ENCODE measurements around the gene MEP1B. TPM values are rescaled to one million over a fixed set of nuclear protein-coding genes. Genes with fewer than 3 reads are reported as not detected.
"Not testable (repeated sequence)": the region's sequence is repeated elsewhere in the genome, so short reads cannot be mapped to it uniquely, and the experiment has no call there.

MEP1B gene
- total RNA-seq, 1 donor from 2014 or later: not detected

DNA sequence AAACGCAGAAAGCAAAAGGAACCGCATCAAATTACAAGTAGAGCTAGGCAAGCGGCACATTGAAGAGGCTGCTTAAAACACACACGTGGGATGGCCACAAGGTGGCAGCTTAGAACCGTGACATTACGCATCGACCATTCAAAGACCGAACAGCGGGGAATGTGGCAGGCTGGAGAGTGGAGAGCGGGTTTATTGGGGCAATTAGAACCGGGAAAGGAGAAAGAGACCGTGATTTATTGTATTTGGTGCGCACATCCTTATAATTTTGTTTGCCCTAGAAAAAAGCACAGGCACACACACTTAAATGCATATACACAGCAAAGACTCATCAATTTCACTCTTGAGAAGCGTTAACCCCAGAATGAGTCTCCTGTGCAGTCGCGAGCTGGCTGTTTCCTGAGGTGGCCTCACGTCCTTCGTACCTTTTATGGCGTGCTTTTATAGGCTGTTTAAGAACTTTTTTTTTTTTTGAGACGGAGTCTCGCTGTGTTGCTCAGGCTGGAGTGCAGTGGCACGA is 31.7 kb upstream of the MEP1B start:
- H3K27me3 ChIP-seq (ENCODE audit: low read depth): peaks cover 6% of the 10 kb centered on the region
- no peak overlapping the region for H3K27ac ChIP-seq (replicated peaks)
- no peaks in the 10 kb centered on the region for H3K36me3 ChIP-seq
- H3K4me3 ChIP-seq: peak overlapping the region; percentile 38
- peak; percentile 63 for DNase-seq
- intact Hi-C loops (cut with micrococcal nuclease): no loop called here
- peaks cover 4% of the 10 kb centered on the region for H3K4me1 ChIP-seq
- no peaks in the 10 kb centered on the region for H3K9me3 ChIP-seq (replicated peaks)
- TF ChIP-seq CTCF (IDR thresholded peaks at IDR 0.05; ENCODE audit: borderline replicate concordance): peak; percentile 88

DNA sequence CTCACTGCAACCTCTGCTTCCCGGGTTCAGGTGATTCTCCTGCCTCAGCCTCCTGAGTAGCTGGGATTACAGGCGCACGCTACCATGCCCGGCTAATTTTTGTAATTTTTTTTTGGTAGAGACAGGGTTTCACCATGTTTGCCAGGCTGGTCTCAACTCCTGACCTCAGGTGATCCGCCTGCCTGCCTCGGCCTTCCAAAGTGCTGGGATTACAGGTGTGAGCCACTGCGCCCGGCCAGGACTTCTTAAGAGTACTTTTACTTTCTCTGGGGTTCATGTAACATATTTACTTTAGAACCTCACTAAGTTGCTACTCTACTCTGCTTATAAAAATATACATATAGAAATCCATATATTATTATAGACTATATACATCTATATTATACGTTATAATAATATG is 31.2 kb upstream of the MEP1B start:
- H3K36me3 ChIP-seq; H3K27me3 ChIP-seq (ENCODE audit: low read depth); H3K4me1 ChIP-seq; H3K27ac ChIP-seq (replicated peaks); intact Hi-C loops (cut with micrococcal nuclease); H3K9me3 ChIP-seq (replicated peaks); DNase-seq: not testable (repeated sequence)
- peak overlapping the region; percentile 38 for H3K4me3 ChIP-seq

- no peak for DNase-seq
- H3K27me3 ChIP-seq (ENCODE audit: low read depth): peaks cover 6% of the 10 kb centered on the region
- H3K36me3 ChIP-seq: no peaks in the 10 kb centered on the region
- H3K9me3 ChIP-seq (replicated peaks): no peaks in the 10 kb centered on the region
- no peak overlapping the region for H3K4me3 ChIP-seq
- H3K4me1 ChIP-seq: peaks cover 4% of the 10 kb centered on the region
- intact Hi-C loops (cut with micrococcal nuclease): loop anchor here (10.0 kb wide), 1 partner anchor 114 kb away; no protein-coding TSS in a partner anchor
- TF ChIP-seq CTCF (IDR thresholded peaks at IDR 0.05; ENCODE audit: borderline replicate concordance): no peak
- H3K27ac ChIP-seq (replicated peaks): no peak overlapping the region
Measured at GRCh38 chr18:32160547-32160946, 29.3 kb upstream of the MEP1B start.

GRCh38 chr18:32167980-32168730 is 21.7 kb upstream of the MEP1B start:
- H3K27ac ChIP-seq (replicated peaks): no peak overlapping the region
- DNase-seq: no peak
- intact Hi-C loops (cut with micrococcal nuclease): loop anchor here (10.0 kb wide), 1 partner anchor 107 kb away; no protein-coding TSS in a partner anchor
- no peaks in the 10 kb centered on the region for H3K36me3 ChIP-seq
- no peaks in the 10 kb centered on the region for H3K4me1 ChIP-seq
- TF ChIP-seq CTCF (IDR thresholded peaks at IDR 0.05; ENCODE audit: borderline replicate concordance): no peak
- no peak overlapping the region for H3K4me3 ChIP-seq
- H3K9me3 ChIP-seq (replicated peaks): no peaks in the 10 kb centered on the region
- H3K27me3 ChIP-seq (ENCODE audit: low read depth): no peaks in the 10 kb centered on the region

DNA sequence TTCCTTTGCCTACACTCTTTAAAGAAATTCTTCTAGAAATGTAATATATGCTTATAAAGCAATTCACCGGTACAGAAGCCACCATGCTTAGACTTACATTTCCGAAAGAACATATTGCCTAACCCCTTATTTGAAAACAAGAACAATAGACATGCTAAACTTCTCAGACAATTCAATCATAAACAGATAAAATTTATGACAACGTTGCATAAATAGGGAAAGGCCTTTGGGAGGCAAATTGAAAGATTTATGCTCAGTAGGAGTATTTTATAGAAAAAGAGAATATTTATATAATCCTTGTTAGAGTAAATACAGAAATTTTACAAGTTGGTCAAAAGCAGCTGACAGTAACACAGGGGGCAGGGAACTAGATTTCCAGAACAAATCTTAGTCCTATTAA is 16.2 kb upstream of the MEP1B start:
- no peak overlapping the region for H3K4me3 ChIP-seq
- H3K4me1 ChIP-seq: peaks cover 17% of the 10 kb centered on the region
- no peaks in the 10 kb centered on the region for H3K36me3 ChIP-seq
- no peak for DNase-seq
- H3K27me3 ChIP-seq (ENCODE audit: low read depth): no peaks in the 10 kb centered on the region
- no peaks in the 10 kb centered on the region for H3K9me3 ChIP-seq (replicated peaks)
- H3K27ac ChIP-seq (replicated peaks): no peak overlapping the region
- intact Hi-C loops (cut with micrococcal nuclease): no loop called here
- TF ChIP-seq CTCF (IDR thresholded peaks at IDR 0.05; ENCODE audit: borderline replicate concordance): no peak

- no peak for TF ChIP-seq CTCF (IDR thresholded peaks at IDR 0.05; ENCODE audit: borderline replicate concordance)
- DNase-seq: no peak
- no peak overlapping the region for H3K4me3 ChIP-seq
- intact Hi-C loops (cut with micrococcal nuclease): no loop called here
- H3K36me3 ChIP-seq: no peaks in the 10 kb centered on the region
- peak overlapping the region; percentile 35 for H3K27ac ChIP-seq (replicated peaks)
- H3K4me1 ChIP-seq: peaks cover 17% of the 10 kb centered on the region
- H3K9me3 ChIP-seq (replicated peaks): no peaks in the 10 kb centered on the region
- no peaks in the 10 kb centered on the region for H3K27me3 ChIP-seq (ENCODE audit: low read depth)
Measured at GRCh38 chr18:32174719-32175118, 15.1 kb upstream of the MEP1B start.

All from left ventricle myocardium inferior (tissue), 1 donor.